LNCaP clone FGC (cell line): ENCODE data around the gene FUBP3.

Source experiments
- DNase-seq: peaks from one replicate; pipeline ENCODE4 v3.0.0-alpha.2; 2011; ENCODE audit warnings: low read depth
- H3K4me3 ChIP-seq: 2 replicates; pipeline ENCODE4 v1.5.1; 2011; ENCODE audit warnings: mild to moderate bottlenecking, low read depth, low read length, control low read depth
- CTCF ChIP-seq: IDR thresholded peaks from 2 replicates; pipeline ENCODE4 v1.5.1; 2012; ENCODE audit warnings: mild to moderate bottlenecking; ENCODE audit not compliant: control insufficient read depth, insufficient read depth; ENCODE audit errors: extremely low read depth

The FUBP3 gene

GRCh38 chr9:130661451-130662098 is 82.2 kb downstream of the FUBP3 start:
- no peak for TF ChIP-seq CTCF
- DNase-seq: no peak
- H3K4me3 ChIP-seq: no peak overlapping the region

- no peak for DNase-seq
- TF ChIP-seq CTCF: no peak
- H3K4me3 ChIP-seq: no peak overlapping the region
Measured at GRCh38 chr9:130662099-130662969, 83.0 kb downstream of the FUBP3 start.

- DNase-seq: no peak
- no peak for TF ChIP-seq CTCF
- no peak overlapping the region for H3K4me3 ChIP-seq
Measured at GRCh38 chr9:130662970-130663257, 83.5 kb downstream of the FUBP3 start.

GRCh38 chr9:130663258-130663976 is 84.0 kb downstream of the FUBP3 start:
- no peak overlapping the region for H3K4me3 ChIP-seq
- TF ChIP-seq CTCF: no peak
- DNase-seq: no peak

GRCh38 chr9:130663977-130664250 is 84.5 kb downstream of the FUBP3 start:
- DNase-seq: no peak
- TF ChIP-seq CTCF: no peak
- H3K4me3 ChIP-seq: no peak overlapping the region

- no peak for DNase-seq
- TF ChIP-seq CTCF: no peak
- no peak within 1 kb of the TSS for H3K4me3 ChIP-seq
Measured at GRCh38 chr9:130664251-130665028, 85.1 kb downstream of the FUBP3 start, which contains the start of gene PRDM12. PRDM12 (plus strand) TSS chr9:130664594; CDS start chr9:130664654, 60 bp downstream.
